GM19099 (cell line): ENCODE data around the gene C1QL3.

Source experiments
- POLR2A ChIP-seq: IDR thresholded peaks from 3 replicates; pipeline ENCODE4 v1.6.1; 2011; ENCODE audit warnings: low read depth; ENCODE audit not compliant: insufficient read length; ENCODE audit errors: extremely low read depth

The C1QL3 gene

GRCh38 chr10:16521311-16522016, at the start of gene C1QL3:
Gene C1QL3, minus strand, starts transcription at chr10:16521879. Its CDS starts 814 bp downstream, at chr10:16521065.
- TF ChIP-seq POLR2A: no peak

GRCh38 chr10:16570731-16571130, 49.1 kb upstream of the C1QL3 start:
- no peak for TF ChIP-seq POLR2A

GRCh38 chr10:16566202-16566805, 44.6 kb upstream of the C1QL3 start:
- no peak for TF ChIP-seq POLR2A

- no peak for TF ChIP-seq POLR2A
Measured at GRCh38 chr10:16565604-16566003, 43.9 kb upstream of the C1QL3 start.

- TF ChIP-seq POLR2A: no peak
Measured at GRCh38 chr10:16562891-16563290, 41.2 kb upstream of the C1QL3 start.

GRCh38 chr10:16559236-16559773, 37.6 kb upstream of the C1QL3 start:
- no peak for TF ChIP-seq POLR2A

GRCh38 chr10:16547973-16548372, 26.3 kb upstream of the C1QL3 start:
- TF ChIP-seq POLR2A: no peak

GRCh38 chr10:16545116-16545736, 23.5 kb upstream of the C1QL3 start:
- TF ChIP-seq POLR2A: no peak

GRCh38 chr10:16544591-16544990, 22.9 kb upstream of the C1QL3 start:
- TF ChIP-seq POLR2A: no peak

GRCh38 chr10:16544099-16544498, 22.4 kb upstream of the C1QL3 start:
- TF ChIP-seq POLR2A: no peak

GRCh38 chr10:16536155-16536554, 14.5 kb upstream of the C1QL3 start:
- TF ChIP-seq POLR2A: no peak

GRCh38 chr10:16529853-16530252, 8.2 kb upstream of the C1QL3 start:
- TF ChIP-seq POLR2A: no peak

GRCh38 chr10:16527452-16527851, 5.8 kb upstream of the C1QL3 start:
- no peak for TF ChIP-seq POLR2A

GRCh38 chr10:16520900-16521299, 779 bp downstream of the C1QL3 start:
- TF ChIP-seq POLR2A: no peak

GRCh38 chr10:16519908-16520861, 1.5 kb downstream of the C1QL3 start:
- TF ChIP-seq POLR2A: no peak
